ENCODE results near the gene TRIM13. TPM values are rescaled to one million over a fixed set of nuclear protein-coding genes. Genes with fewer than 3 reads are reported as not detected.

TRIM13 gene, protein sequence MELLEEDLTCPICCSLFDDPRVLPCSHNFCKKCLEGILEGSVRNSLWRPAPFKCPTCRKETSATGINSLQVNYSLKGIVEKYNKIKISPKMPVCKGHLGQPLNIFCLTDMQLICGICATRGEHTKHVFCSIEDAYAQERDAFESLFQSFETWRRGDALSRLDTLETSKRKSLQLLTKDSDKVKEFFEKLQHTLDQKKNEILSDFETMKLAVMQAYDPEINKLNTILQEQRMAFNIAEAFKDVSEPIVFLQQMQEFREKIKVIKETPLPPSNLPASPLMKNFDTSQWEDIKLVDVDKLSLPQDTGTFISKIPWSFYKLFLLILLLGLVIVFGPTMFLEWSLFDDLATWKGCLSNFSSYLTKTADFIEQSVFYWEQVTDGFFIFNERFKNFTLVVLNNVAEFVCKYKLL
- total RNA-seq (2022; extraction: Qiagen RNA extraction) = 15.9 to 18.7 TPM (median 16.2 TPM) in 5 replicates

DNA sequence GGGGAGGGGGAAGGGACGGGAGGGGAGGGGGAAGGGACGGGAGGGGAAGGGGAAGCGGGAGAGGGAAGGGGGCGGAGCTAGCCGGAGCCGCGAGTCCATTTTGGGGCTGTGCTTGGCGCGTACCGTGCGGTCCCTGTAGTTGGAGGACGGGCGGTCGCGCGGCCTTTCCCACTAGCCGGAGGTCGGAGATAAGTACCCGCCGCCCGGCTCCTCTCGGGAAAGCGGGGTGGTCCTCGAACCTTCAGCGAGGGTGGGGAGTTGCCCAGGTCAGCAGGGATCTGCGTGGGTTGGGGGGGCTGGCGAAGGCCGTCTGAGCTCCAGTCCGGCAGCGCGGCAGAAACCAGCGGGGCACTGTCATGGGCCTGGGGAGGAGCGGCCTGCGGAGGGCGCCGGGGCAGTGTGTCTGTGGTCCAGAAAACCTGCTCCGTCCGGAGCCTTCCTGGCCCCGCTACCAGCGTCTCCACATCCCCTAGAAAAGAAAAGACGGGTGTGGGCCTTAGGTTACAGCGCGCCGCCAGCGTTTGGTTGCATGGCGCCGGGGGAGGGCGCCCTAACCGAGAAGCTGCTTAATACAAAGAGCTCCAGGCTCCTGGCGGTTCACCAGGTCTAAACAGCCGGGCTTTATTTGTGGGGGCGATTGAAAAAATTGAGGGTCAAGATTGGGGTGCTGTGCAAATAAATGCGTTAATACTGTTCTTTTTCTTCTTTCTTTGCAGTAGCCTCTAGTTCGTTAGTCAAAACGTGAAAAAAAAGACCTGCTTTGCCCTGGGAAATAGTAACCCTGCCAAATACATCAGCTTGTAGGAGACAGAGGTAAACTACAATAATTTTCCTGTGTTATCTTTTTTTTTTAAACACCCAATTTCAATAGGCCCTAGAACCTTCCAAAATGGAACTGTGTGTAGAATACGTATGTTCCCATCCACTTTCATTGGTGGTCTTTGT, at the start of gene TRIM13:
Gene TRIM13, plus strand, starts transcription at position 92 of the 945 bp plus-strand sequence. CDS start 14,899 bp downstream, outside the sequence.

DNA sequence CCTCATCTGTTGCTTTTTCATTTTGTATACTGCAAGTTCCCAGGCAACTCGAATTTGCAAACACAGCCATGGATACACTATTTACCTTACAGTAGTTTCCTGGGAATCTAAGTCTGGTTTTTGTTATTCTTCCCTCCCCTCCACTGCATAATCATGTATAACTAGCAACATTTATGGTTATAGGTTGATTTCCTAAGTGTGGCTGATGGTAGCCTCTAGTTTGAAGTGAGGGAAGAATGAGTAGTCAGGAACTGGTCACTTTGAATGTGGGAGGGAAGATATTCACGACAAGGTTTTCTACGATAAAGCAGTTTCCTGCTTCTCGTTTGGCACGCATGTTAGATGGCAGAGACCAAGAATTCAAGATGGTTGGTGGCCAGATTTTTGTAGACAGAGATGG, 18.4 kb downstream of the TRIM13 start, which contains the start of gene KCNRG:
Gene KCNRG, plus strand, starts transcription at position 187 of the 400 bp plus-strand sequence. Its CDS starts 50 bp downstream, at position 237.

Other genes with a start within 250 kb of the TRIM13 start
- 26.4 to 37.2 TPM (median 31.0 TPM) in 5 replicates for gene KPNA3, start 204.4 kb upstream of the TRIM13 start, total RNA-seq (2022; extraction: Qiagen RNA extraction)
- 9.7 to 11.9 TPM (median 10.1 TPM) in 5 replicates for gene SPRYD7, start 60.7 kb upstream of the TRIM13 start, total RNA-seq (2022; extraction: Qiagen RNA extraction)
- 0.50 to 0.93 TPM (median 0.76 TPM) in 5 replicates for gene KCNRG, start 18.4 kb downstream of the TRIM13 start, total RNA-seq (2022; extraction: Qiagen RNA extraction)

All from A549 treated with Hydrocortisone at 1 μM for 4 hours (cell line).